IPS-15b (cell line): ENCODE data around the gene PCBP1.
A peak's percentile ranks its signal among the peaks of the same experiment; 100 is the strongest.

Experiments used
- H3K27me3 ChIP-seq: one replicate; pipeline ENCODE4 v1.6.1; 2013; ENCODE audit warnings: low read length; ENCODE audit not compliant: control insufficient read depth, insufficient read depth
- H3K36me3 ChIP-seq: one replicate; pipeline ENCODE4 v1.6.1; 2013; ENCODE audit warnings: low read length; ENCODE audit not compliant: control insufficient read depth, insufficient read depth
- H3K4me1 ChIP-seq: one replicate; pipeline ENCODE4 v1.6.1; 2013; ENCODE audit warnings: mild to moderate bottlenecking, low read length; ENCODE audit not compliant: control insufficient read depth, insufficient read depth
- H3K4me3 ChIP-seq: one replicate; pipeline ENCODE4 v1.5.1; 2013; ENCODE audit warnings: low read depth, low read length
- H3K9ac ChIP-seq: one replicate; pipeline ENCODE4 v1.6.1; 2013; ENCODE audit warnings: low read depth, mild to moderate bottlenecking, low read length
- H3K9me3 ChIP-seq: one replicate; pipeline ENCODE4 v1.6.1; 2013; ENCODE audit warnings: mild to moderate bottlenecking, low read length; ENCODE audit not compliant: control insufficient read depth, insufficient read depth

PCBP1 gene

DNA sequence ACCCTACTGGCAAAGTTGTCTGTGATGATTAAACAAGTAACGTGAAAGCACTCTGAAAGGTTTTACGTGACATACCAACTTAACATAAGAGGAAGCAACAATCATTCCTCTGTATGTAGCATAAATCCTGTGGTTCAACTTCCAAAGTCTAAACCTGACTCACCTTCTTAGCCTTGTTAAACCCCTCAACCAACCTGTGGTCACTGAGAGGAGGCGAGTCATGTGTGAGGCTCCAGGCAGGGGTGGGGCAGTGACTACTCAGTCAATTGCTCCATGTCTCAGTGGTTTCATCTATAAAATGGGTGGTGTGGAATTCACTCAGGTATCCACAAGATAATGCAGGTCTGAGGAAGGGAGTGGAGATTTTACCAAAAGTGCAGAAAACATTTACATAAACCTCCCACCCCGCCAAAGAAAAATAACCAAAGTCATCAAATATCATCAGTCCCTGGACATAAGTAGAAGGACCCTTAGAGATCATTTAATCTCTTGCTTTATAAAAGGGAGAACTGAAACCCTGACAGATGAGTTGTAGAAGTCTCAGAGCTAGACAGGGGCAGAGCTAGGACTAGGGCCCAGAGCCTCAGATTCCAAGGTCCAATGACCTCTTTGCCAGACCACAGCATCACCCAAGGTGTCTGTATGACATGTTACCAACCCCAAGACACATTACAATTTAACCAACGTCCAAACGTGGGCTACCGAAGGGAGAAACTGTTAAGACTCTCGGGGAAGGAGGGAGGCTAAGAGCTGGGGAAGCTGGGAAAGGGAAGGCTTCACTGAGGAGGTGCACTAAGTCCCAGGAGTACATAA, 3.7 kb upstream of the PCBP1 start:
- Histone ChIP-seq H3K4me1 (peaks cover 15% of the 10 kb centered on the region), H3K4me3 (no peak overlapping the region), H3K36me3 (peaks cover 16% of the 10 kb centered on the region), H3K9me3 (no peaks in the 10 kb centered on the region), H3K27me3 (no peaks in the 10 kb centered on the region), H3K9ac (no peak overlapping the region)

DNA sequence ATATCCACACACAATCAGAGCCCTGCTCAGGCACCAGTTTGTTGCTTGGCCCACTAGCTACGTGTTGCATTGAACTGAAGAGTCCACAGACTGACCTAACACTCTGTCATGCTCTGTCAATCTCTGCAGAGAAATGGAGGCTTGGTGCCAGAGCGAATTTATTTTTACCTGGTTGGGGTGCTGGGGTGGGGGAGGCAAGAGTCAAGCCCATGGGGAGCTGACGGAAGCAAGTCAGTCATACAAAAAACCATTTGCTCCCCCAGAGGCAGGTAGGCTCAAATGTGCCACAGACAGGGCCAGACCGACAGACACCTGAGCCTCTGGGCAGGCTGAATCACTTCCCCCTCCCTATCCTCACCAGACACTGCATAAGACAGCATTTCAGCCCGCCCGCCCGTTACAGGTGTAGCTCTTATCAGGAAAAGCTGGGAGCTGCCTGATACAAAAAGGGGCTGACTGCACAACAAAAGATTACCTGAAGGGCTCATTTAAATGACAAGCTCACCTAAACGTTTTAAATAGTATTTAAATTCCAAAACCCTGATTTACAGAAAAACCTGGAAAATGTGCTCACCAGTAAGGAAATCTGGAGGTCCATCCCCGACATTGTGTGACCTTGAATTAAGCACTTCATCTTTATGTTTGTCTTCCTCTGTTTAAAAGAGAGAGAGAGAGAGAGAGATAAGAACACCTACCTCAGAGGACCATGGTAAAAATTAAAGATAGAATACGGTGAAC, 2.1 kb upstream of the PCBP1 start:
- peak overlapping the region; percentile 100 for H3K9ac ChIP-seq
- H3K4me3 ChIP-seq = peak overlapping the region; percentile 79
- H3K4me1 ChIP-seq = peaks cover 18% of the 10 kb centered on the region
- no peaks in the 10 kb centered on the region for H3K27me3 ChIP-seq
- H3K36me3 ChIP-seq = peaks cover 13% of the 10 kb centered on the region
- H3K9me3 ChIP-seq = no peaks in the 10 kb centered on the region

DNA sequence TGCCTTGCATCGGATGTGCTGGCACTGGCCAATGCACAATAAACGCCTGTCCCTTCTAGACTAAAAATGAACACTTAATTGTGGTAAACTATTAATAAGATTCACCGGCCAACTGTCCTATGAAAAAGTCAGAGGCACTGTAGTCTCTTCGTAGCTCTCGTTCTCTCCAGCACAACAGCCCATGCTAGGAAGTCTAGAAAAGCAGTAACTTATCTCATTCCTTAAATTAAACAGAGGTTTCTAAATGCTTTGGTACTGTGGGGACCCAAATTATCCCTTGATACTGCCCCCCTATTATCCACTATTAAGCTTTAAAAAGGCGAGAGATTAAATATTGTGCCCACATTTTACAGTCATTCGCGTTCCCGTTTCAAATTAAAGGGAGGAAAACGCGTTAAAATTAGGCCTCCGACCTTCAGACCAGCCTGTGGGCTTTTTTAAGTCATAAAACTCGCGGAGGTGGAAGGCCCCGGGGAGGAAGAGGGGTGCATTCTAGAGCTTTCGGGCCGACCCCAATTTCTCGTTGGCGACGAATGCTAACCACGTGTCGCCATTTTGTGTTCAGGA, 1.5 kb upstream of the PCBP1 start:
- no peaks in the 10 kb centered on the region for H3K9me3 ChIP-seq
- H3K4me1 ChIP-seq = peaks cover 18% of the 10 kb centered on the region
- H3K9ac ChIP-seq = peak overlapping the region; percentile 100
- H3K36me3 ChIP-seq = peaks cover 12% of the 10 kb centered on the region
- no peaks in the 10 kb centered on the region for H3K27me3 ChIP-seq
- peak overlapping the region; percentile 79 for H3K4me3 ChIP-seq

DNA sequence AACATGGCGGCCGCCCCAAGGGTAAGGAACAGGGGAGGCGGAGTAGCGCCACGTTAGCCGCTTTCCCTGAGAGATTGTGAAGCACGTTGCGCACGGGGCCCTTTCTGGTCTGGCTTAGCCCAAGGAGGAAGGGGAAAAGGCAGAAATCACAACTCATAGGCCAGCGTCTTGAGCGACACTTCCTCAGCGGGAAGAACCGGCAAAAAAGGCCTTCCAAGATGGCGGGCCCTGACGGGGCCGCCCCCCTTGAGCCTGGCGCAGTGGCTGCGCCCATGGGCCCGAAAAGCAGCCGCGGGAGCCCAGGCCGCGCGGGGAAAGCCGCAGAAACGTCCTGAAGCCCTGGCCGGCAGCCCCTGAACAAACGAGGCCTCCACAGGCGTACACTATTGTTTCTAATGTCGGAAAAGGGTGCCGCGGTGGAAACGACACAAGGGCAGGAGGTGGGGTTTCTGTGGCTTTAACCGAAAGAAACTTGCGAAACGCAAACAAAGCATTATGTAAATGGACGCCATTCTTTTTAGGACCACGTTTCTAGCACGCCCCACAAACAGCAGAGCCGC, 919 bp upstream of the PCBP1 start:
- Histone ChIP-seq H3K4me3 (peak overlapping the region; percentile 79), H3K4me1 (peaks cover 18% of the 10 kb centered on the region), H3K9me3 (no peaks in the 10 kb centered on the region), H3K36me3 (peaks cover 9% of the 10 kb centered on the region), H3K9ac (peak overlapping the region; percentile 100), H3K27me3 (no peaks in the 10 kb centered on the region)

DNA sequence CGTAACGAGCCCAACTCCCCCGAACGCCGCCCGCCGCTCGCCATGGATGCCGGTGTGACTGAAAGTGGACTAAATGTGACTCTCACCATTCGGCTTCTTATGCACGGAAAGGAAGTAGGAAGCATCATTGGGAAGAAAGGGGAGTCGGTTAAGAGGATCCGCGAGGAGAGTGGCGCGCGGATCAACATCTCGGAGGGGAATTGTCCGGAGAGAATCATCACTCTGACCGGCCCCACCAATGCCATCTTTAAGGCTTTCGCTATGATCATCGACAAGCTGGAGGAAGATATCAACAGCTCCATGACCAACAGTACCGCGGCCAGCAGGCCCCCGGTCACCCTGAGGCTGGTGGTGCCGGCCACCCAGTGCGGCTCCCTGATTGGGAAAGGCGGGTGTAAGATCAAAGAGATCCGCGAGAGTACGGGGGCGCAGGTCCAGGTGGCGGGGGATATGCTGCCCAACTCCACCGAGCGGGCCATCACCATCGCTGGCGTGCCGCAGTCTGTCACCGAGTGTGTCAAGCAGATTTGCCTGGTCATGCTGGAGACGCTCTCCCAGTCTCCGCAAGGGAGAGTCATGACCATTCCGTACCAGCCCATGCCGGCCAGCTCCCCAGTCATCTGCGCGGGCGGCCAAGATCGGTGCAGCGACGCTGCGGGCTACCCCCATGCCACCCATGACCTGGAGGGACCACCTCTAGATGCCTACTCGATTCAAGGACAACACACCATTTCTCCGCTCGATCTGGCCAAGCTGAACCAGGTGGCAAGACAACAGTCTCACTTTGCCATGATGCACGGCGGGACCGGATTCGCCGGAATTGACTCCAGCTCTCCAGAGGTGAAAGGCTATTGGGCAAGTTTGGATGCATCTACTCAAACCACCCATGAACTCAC, 673 bp downstream of the PCBP1 start:
- Histone ChIP-seq H3K36me3 (peaks cover 9% of the 10 kb centered on the region), H3K4me3 (peak overlapping the region; percentile 91), H3K27me3 (no peaks in the 10 kb centered on the region), H3K4me1 (peaks cover 18% of the 10 kb centered on the region), H3K9ac (peak overlapping the region; percentile 91), H3K9me3 (no peaks in the 10 kb centered on the region)

DNA sequence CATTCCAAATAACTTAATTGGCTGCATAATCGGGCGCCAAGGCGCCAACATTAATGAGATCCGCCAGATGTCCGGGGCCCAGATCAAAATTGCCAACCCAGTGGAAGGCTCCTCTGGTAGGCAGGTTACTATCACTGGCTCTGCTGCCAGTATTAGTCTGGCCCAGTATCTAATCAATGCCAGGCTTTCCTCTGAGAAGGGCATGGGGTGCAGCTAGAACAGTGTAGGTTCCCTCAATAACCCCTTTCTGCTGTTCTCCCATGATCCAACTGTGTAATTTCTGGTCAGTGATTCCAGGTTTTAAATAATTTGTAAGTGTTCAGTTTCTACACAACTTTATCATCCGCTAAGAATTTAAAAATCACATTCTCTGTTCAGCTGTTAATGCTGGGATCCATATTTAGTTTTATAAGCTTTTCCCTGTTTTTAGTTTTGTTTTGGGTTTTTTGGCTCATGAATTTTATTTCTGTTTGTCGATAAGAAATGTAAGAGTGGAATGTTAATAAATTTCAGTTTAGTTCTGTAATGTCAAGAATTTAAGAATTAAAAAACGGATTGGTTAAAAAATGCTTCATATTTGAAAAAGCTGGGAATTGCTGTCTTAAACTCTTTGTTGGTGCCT, 1.4 kb downstream of the PCBP1 start:
- Histone ChIP-seq H3K4me3 (peak overlapping the region; percentile 91), H3K9me3 (no peaks in the 10 kb centered on the region), H3K4me1 (peaks cover 18% of the 10 kb centered on the region), H3K9ac (peak overlapping the region; percentile 91), H3K27me3 (no peaks in the 10 kb centered on the region), H3K36me3 (peaks cover 9% of the 10 kb centered on the region)

DNA sequence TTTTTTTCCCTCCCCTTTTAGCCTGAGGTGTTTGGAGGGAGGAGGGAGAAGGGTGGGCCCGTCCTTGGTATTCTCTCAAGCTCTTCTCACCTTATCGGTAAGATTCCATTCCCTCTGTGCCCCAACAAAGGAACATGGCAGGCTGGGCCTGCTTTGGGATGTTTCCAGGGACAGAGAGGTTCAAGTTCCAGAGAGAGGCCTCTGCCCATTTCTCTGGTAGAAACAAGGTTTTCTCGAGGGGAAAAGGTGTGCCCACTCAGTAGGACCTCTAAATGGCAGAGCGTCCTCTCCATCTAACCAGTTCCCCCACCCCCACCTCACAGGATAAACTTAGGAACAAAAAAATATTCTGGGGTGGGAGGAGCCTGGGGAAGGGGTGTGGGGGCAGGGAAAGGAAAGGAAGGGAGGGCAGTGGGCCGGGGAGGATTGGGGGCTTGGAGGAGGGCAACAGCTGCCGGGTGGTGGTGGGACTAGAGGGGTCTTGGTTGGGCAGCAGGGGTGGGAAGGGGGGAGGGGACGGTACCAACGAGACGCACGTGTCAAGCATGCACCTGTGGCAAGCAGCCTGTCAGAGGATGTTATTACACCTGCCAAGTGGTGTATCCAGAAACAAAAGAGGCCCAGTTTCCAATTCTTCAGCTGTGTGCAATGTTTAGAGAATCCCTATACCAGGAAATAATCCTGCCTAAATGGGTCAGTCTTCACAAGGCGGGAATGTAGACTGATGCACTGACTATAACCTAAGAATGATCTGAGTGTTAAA, 2.1 kb downstream of the PCBP1 start:
- Histone ChIP-seq H3K36me3 (peaks cover 9% of the 10 kb centered on the region), H3K9ac (peak overlapping the region; percentile 91), H3K9me3 (no peaks in the 10 kb centered on the region), H3K4me1 (peaks cover 11% of the 10 kb centered on the region), H3K27me3 (no peaks in the 10 kb centered on the region), H3K4me3 (peak overlapping the region; percentile 91)

DNA sequence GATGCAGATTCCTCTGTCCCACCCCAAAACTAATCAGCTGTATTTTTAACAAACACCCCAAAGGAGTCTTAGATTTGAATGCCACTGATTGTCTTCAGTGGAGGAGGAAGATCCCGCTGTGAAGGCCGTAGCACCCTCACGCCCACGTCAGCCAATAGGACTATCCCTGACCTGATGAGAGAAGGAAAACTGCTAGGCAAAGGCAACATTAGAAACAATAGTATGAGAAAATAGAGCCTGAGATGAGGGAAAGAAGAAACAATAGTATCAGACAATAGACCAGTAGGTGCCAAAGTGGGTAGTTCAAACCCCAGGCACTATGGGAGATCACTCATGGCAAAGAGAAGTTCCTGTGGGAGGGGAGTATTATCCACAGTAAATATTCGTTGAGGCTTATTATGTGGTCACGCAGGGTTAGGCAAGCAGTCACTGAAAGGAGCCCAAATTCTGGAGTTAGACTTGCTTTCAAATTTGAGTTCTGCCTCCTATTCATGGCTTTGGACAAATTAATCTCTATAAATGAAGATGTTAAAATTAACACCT, 2.8 kb downstream of the PCBP1 start:
- H3K36me3 ChIP-seq = peaks cover 9% of the 10 kb centered on the region
- H3K9me3 ChIP-seq = no peaks in the 10 kb centered on the region
- peaks cover 6% of the 10 kb centered on the region for H3K4me1 ChIP-seq
- H3K9ac ChIP-seq = no peak overlapping the region
- no peaks in the 10 kb centered on the region for H3K27me3 ChIP-seq
- H3K4me3 ChIP-seq = peak overlapping the region; percentile 91

DNA sequence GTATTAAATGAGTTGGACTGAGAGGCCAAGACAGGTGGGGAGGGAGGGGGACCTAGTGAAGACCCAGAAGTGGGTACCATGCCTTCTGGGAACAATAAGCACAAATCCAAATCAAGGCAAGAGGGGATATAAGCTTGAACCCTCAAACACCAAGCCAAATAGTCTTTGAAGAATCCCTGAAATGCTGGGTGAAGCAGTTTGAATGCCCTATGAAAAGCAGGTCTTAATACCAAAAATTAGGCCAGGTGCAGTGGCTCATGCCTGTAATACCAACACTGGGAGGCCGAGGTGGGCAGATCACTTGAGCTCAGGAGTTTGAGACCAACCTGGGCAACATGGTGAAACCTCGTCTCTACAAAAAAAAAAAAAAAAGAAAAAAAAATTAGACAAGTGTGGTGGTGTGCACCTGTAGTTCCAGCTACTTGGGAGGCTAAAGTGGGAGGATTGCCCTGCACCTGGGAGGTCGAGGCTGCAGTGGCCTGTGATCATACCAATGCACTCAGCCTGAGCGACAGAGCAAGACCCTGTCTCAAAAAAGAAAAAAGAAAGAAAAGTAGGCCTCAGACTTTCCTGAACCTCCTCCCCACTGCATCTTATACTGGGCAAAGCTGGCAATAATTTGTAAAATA, 3.5 kb downstream of the PCBP1 start:
- no peak overlapping the region for H3K9ac ChIP-seq
- no peaks in the 10 kb centered on the region for H3K9me3 ChIP-seq
- no peaks in the 10 kb centered on the region for H3K27me3 ChIP-seq
- H3K4me3 ChIP-seq = no peak overlapping the region
- H3K4me1 ChIP-seq = peaks cover 5% of the 10 kb centered on the region
- peaks cover 9% of the 10 kb centered on the region for H3K36me3 ChIP-seq

DNA sequence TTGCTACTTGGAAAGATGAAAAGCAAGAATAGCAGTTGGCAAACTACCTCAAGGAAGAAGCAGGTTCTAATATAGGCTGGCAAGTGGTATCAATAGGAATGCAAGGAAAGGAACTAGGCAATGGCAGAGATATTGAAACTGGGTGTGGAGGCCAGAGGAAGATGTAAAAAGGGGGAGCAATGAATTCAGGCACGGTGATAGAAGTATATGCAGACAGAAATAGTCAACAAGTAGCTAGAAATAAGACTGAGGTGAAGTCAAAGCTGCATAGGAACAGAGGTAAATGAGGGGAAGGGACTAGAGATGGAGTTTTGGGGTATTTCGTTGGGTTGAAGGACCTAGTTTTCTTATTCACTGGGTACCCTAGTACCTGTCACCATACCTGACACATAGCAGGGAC, 4.1 kb downstream of the PCBP1 start:
- H3K9ac ChIP-seq = no peak overlapping the region
- H3K36me3 ChIP-seq = peaks cover 9% of the 10 kb centered on the region
- no peak overlapping the region for H3K4me3 ChIP-seq
- H3K9me3 ChIP-seq = no peaks in the 10 kb centered on the region
- peaks cover 3% of the 10 kb centered on the region for H3K4me1 ChIP-seq
- no peaks in the 10 kb centered on the region for H3K27me3 ChIP-seq
